ENCODE data around the gene QRSL1. TPM values are rescaled to one million over a fixed set of nuclear protein-coding genes. Genes with fewer than 3 reads are reported as not detected.

Gene QRSL1
- total and polyA plus RNA-seq, 2 donors (not counting 3 experiments of a cell fraction or from before 2014, with no cell fraction given): 4.3 to 11.3 TPM

GRCh38 chr6:106666282-106667021 is 37.1 kb downstream of the QRSL1 start:
- intact Hi-C loops (cut with micrococcal nuclease): no loop called here
- FAIRE-seq (no peak), DNase-seq (ENCODE audit: low read depth, low spot score) (no peak)
- H3K36me3 ChIP-seq (ENCODE audit: control insufficient read depth in 2 of 2, extremely low read depth in 1 of 2, insufficient read depth in 2 of 2, low read length in 2 of 2): peaks cover 6 to 7% of the 10 kb centered on the region in 2 experiments
- TF ChIP-seq JUN (IDR thresholded peaks at IDR 0.05; ENCODE audit: borderline replicate concordance, insufficient read depth, insufficient read length, low read depth) (no peak), FOS (IDR thresholded peaks at IDR 0.05; ENCODE audit: borderline replicate concordance, insufficient read depth, low read length) (no peak), POLR2AphosphoS5 (IDR thresholded peaks at IDR 0.05; ENCODE audit: insufficient read depth, low read depth, low read length) (no peak), MYC (IDR thresholded peaks at IDR 0.05; ENCODE audit: low read depth, low read length) (no peak), CTCF (IDR thresholded peaks at IDR 0.05; ENCODE audit: extremely low read depth in 1 of 2, insufficient read depth in 1 of 2, low read depth in 1 of 2, low read length in 2 of 2) (no peak), MAX (IDR thresholded peaks at IDR 0.05; ENCODE audit: insufficient read depth, insufficient read length) (no peak), POLR2A (IDR thresholded peaks at IDR 0.05; ENCODE audit: low read depth, low read length) (no peak), GATA2 (IDR thresholded peaks at IDR 0.05; ENCODE audit: insufficient read depth, insufficient read length, low read depth, low read length) (no peak), EZH2 (IDR thresholded peaks at IDR 0.05; ENCODE audit: borderline replicate concordance, low read depth, low read length, severe bottlenecking) (no peak)
- dilution Hi-C loops (cut with MboI; ENCODE audit: extremely low pct_ligation_motif_present, low sequenced_read_pairs): no loop called here
- H2AFZ ChIP-seq (ENCODE audit: low read depth, low read length): no peak overlapping the region
- no peak overlapping the region for H3K4me2 ChIP-seq (ENCODE audit: insufficient read depth, low read length)
- POLR2A ChIA-PET: no interaction called here
- H3K27me3 ChIP-seq (ENCODE audit: control insufficient read depth in 2 of 2, insufficient read depth in 2 of 2, low read length in 2 of 2): no peaks in the 10 kb centered on the region
- no peaks in the 10 kb centered on the region for H3K9me1 ChIP-seq (replicated peaks; ENCODE audit: control insufficient read depth, extremely low read depth, insufficient read depth, low read length)
- no peak overlapping the region for H3K4me3 ChIP-seq (replicated peaks in 1 of 3; ENCODE audit: insufficient read depth in 1 of 3, low read depth in 1 of 3, low read length in 3 of 3)
- no peaks in the 10 kb centered on the region for H3K9me3 ChIP-seq (replicated peaks; ENCODE audit: control insufficient read depth, insufficient read depth, low read length)
- H3K9ac ChIP-seq (replicated peaks; ENCODE audit: extremely low read depth, insufficient read depth, low read length): no peak overlapping the region
- no TSS peak for BruUV-seq (replicated peaks)
- H3K79me2 ChIP-seq (ENCODE audit: control insufficient read depth, insufficient read depth, low read length): no peaks in the 10 kb centered on the region
- no peaks in the 10 kb centered on the region for H3K4me1 ChIP-seq (ENCODE audit: control insufficient read depth, extremely low read depth, insufficient read depth, low read length)
- CTCF ChIA-PET: interaction anchor here (1.4 kb wide), 1 partner anchor 32 kb away, joined by 3 read pairs; no protein-coding TSS in a partner anchor
- no peak overlapping the region for H3K27ac ChIP-seq (ENCODE audit: insufficient read depth, low read depth, low read length)
- H4K20me1 ChIP-seq (replicated peaks; ENCODE audit: control insufficient read depth, extremely low read depth, insufficient read depth, low read length): no peaks in the 10 kb centered on the region

All from endothelial cell of umbilical vein (primary cell).